Measurements from ENCODE around the gene VWA1.
A peak's percentile ranks its signal among the peaks of the same experiment; 100 is the strongest.
"Not testable (repeated sequence)": the region's sequence is repeated elsewhere in the genome, so short reads cannot be mapped to it uniquely, and the experiment has no call there.

Gene VWA1

GRCh38 chr1:1406101-1406820, 29.2 kb upstream of the VWA1 start:
- H3K4me3 ChIP-seq (ENCODE audit: low read length) = peak overlapping the region; percentile 85
- no peak for TF ChIP-seq CTCF (conservative IDR thresholded peaks at IDR 0.05; ENCODE audit: low read depth, low read length)
- no peak for DNase-seq (ENCODE audit: low read depth)

DNA sequence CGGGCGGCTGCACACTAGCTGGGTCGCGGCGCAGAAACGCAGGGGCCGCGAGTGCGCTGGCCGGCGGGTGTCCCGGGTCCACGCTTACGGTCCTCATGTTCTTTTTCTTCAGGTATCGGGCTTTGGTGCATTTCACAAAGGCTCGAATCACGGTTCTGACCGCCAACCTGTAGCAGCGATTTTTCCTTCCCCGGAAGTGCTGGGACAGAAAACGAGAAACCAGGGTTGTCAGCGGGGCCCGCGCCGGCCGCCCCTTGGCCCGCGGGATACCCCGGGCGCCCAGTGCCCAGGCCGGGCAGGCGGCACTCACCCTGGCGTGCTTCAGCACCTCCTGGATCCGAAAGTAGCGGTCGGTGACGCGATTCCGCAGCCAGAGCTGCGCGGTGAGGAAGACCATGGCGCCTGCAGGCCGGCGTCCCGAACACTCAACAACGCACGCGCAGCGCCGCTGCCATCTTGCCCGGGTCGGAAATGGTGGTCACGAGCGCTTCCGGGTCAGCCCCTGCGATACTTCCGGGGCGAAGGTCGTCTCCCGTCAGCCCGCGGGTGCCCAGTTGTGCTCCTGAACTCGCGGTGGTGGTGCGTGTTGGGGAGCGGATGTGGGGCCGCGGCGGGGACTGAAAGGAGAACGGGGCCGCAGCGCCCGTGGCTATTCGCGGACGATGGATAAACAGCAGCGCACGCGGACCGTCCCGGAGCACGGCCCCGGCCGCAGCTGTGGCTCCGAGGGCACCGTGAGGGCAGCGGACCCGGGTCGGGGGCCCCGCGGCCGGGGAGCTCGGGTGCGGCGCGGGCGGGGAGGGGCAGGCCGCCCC, 28.5 kb upstream of the VWA1 start, which contains the start of gene MRPL20:
MRPL20 (minus strand) TSS at position 473 of the 815 bp plus-strand sequence; CDS start at position 397, 76 bp downstream.
- DNase-seq (ENCODE audit: low read depth) = peak; percentile 61
- H3K4me3 ChIP-seq (ENCODE audit: low read length) = peak within 1 kb of the TSS; percentile 85
- TF ChIP-seq CTCF (conservative IDR thresholded peaks at IDR 0.05; ENCODE audit: low read depth, low read length) = no peak

DNA sequence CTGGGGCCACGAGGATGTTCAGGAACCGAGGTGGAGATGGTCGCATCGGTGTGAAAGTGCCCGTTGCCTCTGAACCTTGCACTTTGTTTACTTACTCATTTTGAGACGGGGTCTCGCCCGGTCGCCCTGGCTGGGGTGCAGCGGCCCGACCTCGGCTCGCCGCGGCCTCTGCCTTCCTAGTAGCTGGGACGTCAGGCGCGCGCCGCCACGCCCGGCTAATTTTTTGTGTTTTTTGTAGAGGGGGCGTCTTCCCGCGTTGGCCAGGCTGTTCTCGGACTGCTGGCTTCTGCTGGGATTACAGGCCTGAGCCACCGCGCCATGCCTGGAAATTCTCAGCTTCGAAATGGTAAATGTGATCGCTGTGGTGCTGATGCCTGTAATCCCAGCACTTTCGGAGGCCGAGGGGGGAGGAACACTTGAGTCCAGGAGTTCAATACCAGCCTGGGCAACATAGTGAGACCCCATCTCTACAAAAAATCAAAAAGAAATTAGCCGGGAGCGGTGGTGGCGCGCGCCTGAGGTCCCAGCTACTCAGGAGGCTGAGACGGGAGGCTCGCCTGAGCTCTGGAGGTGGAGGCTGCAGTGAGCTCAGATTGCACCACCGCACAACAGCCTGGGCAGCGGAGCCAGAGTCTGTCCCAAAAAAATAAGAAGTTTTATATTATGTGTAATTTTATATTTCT, 27.7 kb upstream of the VWA1 start:
- peak; percentile 27 for DNase-seq (ENCODE audit: low read depth)
- peak overlapping the region; percentile 85 for H3K4me3 ChIP-seq (ENCODE audit: low read length)
- TF ChIP-seq CTCF (conservative IDR thresholded peaks at IDR 0.05; ENCODE audit: low read depth, low read length) = no peak

DNA sequence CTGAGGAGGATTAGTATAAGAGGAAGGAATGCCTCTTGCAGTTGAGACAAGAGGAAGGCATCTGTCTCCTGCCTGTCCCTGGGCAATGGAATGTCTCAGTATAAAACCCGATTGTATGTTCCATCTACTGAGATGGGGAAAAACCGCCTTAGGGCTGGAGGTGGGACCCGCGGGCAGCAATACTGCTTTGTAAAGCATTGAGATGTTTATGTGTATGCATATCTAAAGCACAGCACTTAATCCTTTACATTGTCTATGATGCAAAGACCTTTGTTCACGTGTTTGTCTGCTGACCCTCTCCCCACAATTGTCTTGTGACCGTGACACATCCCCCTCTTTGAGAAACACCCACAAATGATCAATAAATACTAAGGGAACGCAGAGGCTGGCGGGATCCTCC, 25.3 kb upstream of the VWA1 start:
- DNase-seq (ENCODE audit: low read depth); H3K4me3 ChIP-seq (ENCODE audit: low read length): not testable (repeated sequence)

- H3K4me3 ChIP-seq (ENCODE audit: low read length) = no peak overlapping the region
- no peak for DNase-seq (ENCODE audit: low read depth)
- no peak for TF ChIP-seq CTCF (conservative IDR thresholded peaks at IDR 0.05; ENCODE audit: low read depth, low read length)
Measured at GRCh38 chr1:1411626-1412025, 23.9 kb upstream of the VWA1 start.

DNA sequence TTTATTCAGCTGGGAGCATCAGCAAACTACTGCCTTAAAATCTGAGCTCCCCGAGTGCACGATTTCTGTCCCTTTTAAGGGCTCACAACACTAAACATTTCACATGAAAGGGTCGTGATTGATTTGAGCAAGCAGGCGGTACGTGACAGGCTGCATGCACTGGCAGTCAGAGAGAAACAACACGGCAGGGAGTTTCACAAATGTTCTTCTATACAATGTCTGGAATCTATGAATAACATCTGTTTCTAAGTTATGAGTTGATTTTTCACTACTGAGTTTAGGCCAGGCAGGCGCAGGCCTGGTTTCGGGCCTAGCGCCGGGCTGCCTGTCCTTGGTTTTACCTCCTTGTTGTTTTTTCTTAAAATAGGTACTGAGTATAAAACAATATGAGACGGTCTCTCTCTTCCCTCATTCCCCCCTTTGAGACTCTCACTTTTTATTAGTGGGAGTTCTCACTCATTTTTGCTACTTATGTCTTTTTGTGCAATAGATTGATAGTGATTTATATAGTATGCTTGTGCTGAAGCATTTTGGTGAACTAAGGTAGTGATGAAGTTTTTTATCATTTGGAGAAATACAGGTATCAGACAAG, 23.1 kb upstream of the VWA1 start:
- not testable (repeated sequence) for H3K4me3 ChIP-seq (ENCODE audit: low read length)

GRCh38 chr1:1415751-1416150, 19.7 kb upstream of the VWA1 start:
- no peak for DNase-seq (ENCODE audit: low read depth)
- no peak overlapping the region for H3K4me3 ChIP-seq (ENCODE audit: low read length)
- no peak for TF ChIP-seq CTCF (conservative IDR thresholded peaks at IDR 0.05; ENCODE audit: low read depth, low read length)

More for the DNA sequence above, 23.1 kb upstream of the VWA1 start:
- not testable (repeated sequence) for DNase-seq (ENCODE audit: low read depth)

DNA sequence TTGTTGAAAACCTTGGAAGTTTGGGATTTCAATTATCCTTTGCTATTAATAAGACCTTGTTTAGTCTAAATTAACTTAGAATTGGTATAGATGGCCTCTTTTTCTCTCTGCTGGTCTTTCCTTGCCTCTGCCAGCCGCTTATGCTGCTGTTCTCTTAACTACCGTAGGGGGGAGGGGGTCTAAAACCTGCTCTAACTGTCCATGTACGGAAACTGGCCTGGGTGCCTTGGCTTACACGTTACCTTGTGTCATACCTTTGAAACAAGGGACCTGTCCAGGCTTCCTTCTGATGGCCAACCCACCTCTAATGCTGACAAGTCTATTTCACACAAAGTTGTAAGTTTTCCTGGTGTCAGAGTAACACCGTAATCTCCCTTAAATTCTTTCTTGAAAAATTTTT, 18.1 kb upstream of the VWA1 start:
- H3K4me3 ChIP-seq (ENCODE audit: low read length); DNase-seq (ENCODE audit: low read depth): not testable (repeated sequence)

- DNase-seq (ENCODE audit: low read depth); H3K4me3 ChIP-seq (ENCODE audit: low read length): not testable (repeated sequence)
Measured at GRCh38 chr1:1417825-1418463, 17.5 kb upstream of the VWA1 start.
